Liver (tissue), 9 donors: ENCODE data around the gene ST6GALNAC3. TPM values are rescaled to one million over a fixed set of nuclear protein-coding genes. Genes with fewer than 3 reads are reported as not detected.

Source experiments
- DNase-seq: peaks from one replicate; pipeline ENCODE4 v3.0.0-alpha.2; 2017; ENCODE audit warnings: low spot score
- H3K27ac ChIP-seq, 2 donors: one replicate each; pipeline ENCODE4 v1.7.0; 2013; ENCODE audit warnings: inconsistent platforms in 2 of 2, low read length in 2 of 2, control low read depth in 1 of 2, low read depth in 1 of 2, mild to moderate bottlenecking in 1 of 2
- H3K27me3 ChIP-seq, 4 donors: one replicate each; pipeline versions ENCODE4 v1.6.1 to v1.7.0; 2013; ENCODE audit warnings: low read length in 3 of 4, inconsistent platforms in 1 of 4, mild to moderate bottlenecking in 1 of 4, moderate library complexity in 1 of 4; ENCODE audit not compliant: control insufficient read depth in 4 of 4, insufficient read depth in 4 of 4
- H3K36me3 ChIP-seq, 4 donors: one replicate each; pipeline versions ENCODE4 v1.6.1 to v1.7.0; 2013; ENCODE audit warnings: low read length in 3 of 4, mild to moderate bottlenecking in 3 of 4, low read depth in 1 of 4, moderate library complexity in 1 of 4; ENCODE audit not compliant: control insufficient read depth in 4 of 4, insufficient read depth in 3 of 4
- H3K4me1 ChIP-seq, 4 donors: one replicate each; pipeline versions ENCODE4 v1.6.1 to v1.7.0; 2013; ENCODE audit warnings: low read length in 3 of 4, mild to moderate bottlenecking in 3 of 4, moderate library complexity in 1 of 4; ENCODE audit not compliant: control insufficient read depth in 4 of 4, insufficient read depth in 4 of 4
- H3K4me3 ChIP-seq, 3 donors: one replicate each; pipeline versions ENCODE4 v1.6.1 to v1.7.0; 2013; ENCODE audit warnings: low read length in 3 of 3, control low read depth in 1 of 3, low read depth in 1 of 3, mild to moderate bottlenecking in 1 of 3
- H3K9ac ChIP-seq, 2 donors: one replicate each; pipeline ENCODE4 v1.7.0; 2013; ENCODE audit warnings: low read length in 2 of 2, mild to moderate bottlenecking in 2 of 2, moderate library complexity in 2 of 2, control low read depth in 1 of 2, low read depth in 1 of 2
- H3K9me3 ChIP-seq, 4 donors: one replicate each; pipeline versions ENCODE4 v1.6.1 to v1.7.0; 2013; ENCODE audit warnings: low read length in 3 of 4; ENCODE audit not compliant: control insufficient read depth in 4 of 4
- EGR1 ChIP-seq, 2 donors: IDR thresholded peaks; 2 replicates each; pipeline ENCODE4 v1.6.1; 2016 to 2018; ENCODE audit warnings: antibody characterized with exemption in 2 of 2, low read depth in 2 of 2
- FOXA1 ChIP-seq: IDR thresholded peaks from 2 replicates; pipeline ENCODE4 v1.6.1; 2016; ENCODE audit warnings: antibody characterized with exemption
- FOXA2 ChIP-seq: IDR thresholded peaks from 2 replicates; pipeline ENCODE4 v1.6.1; 2016; ENCODE audit warnings: antibody characterized with exemption
- GABPA ChIP-seq, 2 donors: IDR thresholded peaks in 1 of 2; conservative IDR thresholded peaks in 1 of 2; 2 replicates each; pipeline ENCODE4 v1.6.1; 2016; ENCODE audit warnings: antibody characterized with exemption in 2 of 2, mild to moderate bottlenecking in 1 of 2, moderate library complexity in 1 of 2
- HNF4A ChIP-seq, 2 donors: conservative IDR thresholded peaks; 2 replicates each; pipeline ENCODE4 v1.6.1; 2016; ENCODE audit warnings: antibody characterized with exemption in 2 of 2, mild to moderate bottlenecking in 2 of 2
- HNF4G ChIP-seq: IDR thresholded peaks from 2 replicates; pipeline ENCODE4 v1.6.1; 2016; ENCODE audit warnings: antibody characterized with exemption
- NR2F2 ChIP-seq: IDR thresholded peaks from 2 replicates; pipeline ENCODE4 v1.6.1; 2016; ENCODE audit warnings: antibody characterized with exemption
- RXRA ChIP-seq, 2 donors: IDR thresholded peaks; 2 replicates each; pipeline ENCODE4 v1.6.1; 2017 to 2018; ENCODE audit warnings: antibody characterized with exemption in 2 of 2, mild to moderate bottlenecking in 1 of 2
- SP1 ChIP-seq: IDR thresholded peaks from 2 replicates; pipeline ENCODE4 v1.6.1; 2018; ENCODE audit warnings: antibody characterized with exemption, mild to moderate bottlenecking
- WGBS: extraction: QIAGEN DNeasy Blood & Tissue Kit; methylation state at CpG from one replicate; pipeline ENCODE4 v1.1.7; 2013; 5-methylcytosine and 5-hydroxymethylcytosine counted together
- polyA plus RNA-seq, 2 donors: library from polyadenylated mRNA; stranded (reverse) in 1 of 2; unstranded in 1 of 2; fragments of 200-250 nt in 1 of 2; fragments of >200 nt in 1 of 2; fragmentation: Nextera tagmentation in 1 of 2; extraction: Ambion mirVana in 1 of 2; gene quantifications; one replicate each; pipeline versions ENCODE4 v1.2.1 to v1.2.3, GENCODE V29; 2013 to 2015
- total RNA-seq, 2 donors: library from RNA; depleted of rRNA; stranded (reverse); fragments of >200 nt; gene quantifications; one replicate each; pipeline ENCODE4 v1.2.3, GENCODE V29; 2014
- TF ChIP-seq, protein P1 (sequence below): IDR thresholded peaks from 2 replicates; pipeline ENCODE4 v1.6.1; 2016; ENCODE audit warnings: antibody characterized with exemption
- TF ChIP-seq, protein P2 (sequence below): IDR thresholded peaks from 2 replicates; pipeline ENCODE4 v1.6.1; 2016; ENCODE audit warnings: antibody characterized with exemption
- TF ChIP-seq, protein P3 (sequence below): IDR thresholded peaks from 2 replicates; pipeline ENCODE4 v1.6.1; 2016; ENCODE audit warnings: antibody characterized with exemption, mild to moderate bottlenecking
- donor health status: healthy.
- donor health status: healthy.
- donor health status: healthy.
- donor health status: healthy.
- donor health status: healthy.

Gene ST6GALNAC3
- total and polyA plus RNA-seq, 4 donors: 1.2 to 5.0 (median 3.2) TPM

DNA sequence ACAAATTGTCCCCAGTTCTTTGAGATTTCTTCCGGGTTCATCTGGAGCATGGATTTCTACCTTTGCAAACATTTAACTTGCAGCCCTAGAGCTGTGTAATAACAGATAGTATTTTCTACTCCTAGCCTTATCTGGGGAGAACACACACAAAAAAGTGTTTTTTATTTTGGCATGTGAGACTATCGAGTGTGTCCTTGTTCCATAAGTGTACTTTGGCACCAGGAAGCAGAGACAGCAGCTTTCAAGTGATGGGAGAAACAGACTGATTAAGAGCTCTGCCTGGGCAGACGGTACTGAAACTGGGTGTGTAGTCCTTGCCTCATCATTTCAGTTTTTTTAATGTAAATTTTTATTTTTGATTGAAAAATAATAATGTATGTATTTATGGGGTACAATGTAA is 297.4 kb downstream of the ST6GALNAC3 start:
- 56% methylated on average over 3 of the region's 3 CpGs for whole genome bisulfite sequencing
- no peaks in the 10 kb centered on the region for H3K27me3 ChIP-seq
- H3K4me1 ChIP-seq: no peaks in the 10 kb centered on the region
- no peak overlapping the region for H3K4me3 ChIP-seq
- H3K9ac ChIP-seq: no peak overlapping the region
- TF ChIP-seq, protein P1, sequence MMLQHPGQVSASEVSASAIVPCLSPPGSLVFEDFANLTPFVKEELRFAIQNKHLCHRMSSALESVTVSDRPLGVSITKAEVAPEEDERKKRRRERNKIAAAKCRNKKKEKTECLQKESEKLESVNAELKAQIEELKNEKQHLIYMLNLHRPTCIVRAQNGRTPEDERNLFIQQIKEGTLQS: no peak
- TF ChIP-seq GABPA (IDR thresholded peaks at IDR 0.05 in 1 of 2, conservative IDR thresholded peaks at IDR 0.05 in 1 of 2): no peak
- TF ChIP-seq FOXA1: no peak
- no peak for TF ChIP-seq NR2F2
- TF ChIP-seq, protein P2, sequence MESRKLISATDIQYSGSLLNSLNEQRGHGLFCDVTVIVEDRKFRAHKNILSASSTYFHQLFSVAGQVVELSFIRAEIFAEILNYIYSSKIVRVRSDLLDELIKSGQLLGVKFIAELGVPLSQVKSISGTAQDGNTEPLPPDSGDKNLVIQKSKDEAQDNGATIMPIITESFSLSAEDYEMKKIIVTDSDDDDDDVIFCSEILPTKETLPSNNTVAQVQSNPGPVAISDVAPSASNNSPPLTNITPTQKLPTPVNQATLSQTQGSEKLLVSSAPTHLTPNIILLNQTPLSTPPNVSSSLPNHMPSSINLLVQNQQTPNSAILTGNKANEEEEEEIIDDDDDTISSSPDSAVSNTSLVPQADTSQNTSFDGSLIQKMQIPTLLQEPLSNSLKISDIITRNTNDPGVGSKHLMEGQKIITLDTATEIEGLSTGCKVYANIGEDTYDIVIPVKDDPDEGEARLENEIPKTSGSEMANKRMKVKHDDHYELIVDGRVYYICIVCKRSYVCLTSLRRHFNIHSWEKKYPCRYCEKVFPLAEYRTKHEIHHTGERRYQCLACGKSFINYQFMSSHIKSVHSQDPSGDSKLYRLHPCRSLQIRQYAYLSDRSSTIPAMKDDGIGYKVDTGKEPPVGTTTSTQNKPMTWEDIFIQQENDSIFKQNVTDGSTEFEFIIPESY: no peak
- TF ChIP-seq, protein P3, sequence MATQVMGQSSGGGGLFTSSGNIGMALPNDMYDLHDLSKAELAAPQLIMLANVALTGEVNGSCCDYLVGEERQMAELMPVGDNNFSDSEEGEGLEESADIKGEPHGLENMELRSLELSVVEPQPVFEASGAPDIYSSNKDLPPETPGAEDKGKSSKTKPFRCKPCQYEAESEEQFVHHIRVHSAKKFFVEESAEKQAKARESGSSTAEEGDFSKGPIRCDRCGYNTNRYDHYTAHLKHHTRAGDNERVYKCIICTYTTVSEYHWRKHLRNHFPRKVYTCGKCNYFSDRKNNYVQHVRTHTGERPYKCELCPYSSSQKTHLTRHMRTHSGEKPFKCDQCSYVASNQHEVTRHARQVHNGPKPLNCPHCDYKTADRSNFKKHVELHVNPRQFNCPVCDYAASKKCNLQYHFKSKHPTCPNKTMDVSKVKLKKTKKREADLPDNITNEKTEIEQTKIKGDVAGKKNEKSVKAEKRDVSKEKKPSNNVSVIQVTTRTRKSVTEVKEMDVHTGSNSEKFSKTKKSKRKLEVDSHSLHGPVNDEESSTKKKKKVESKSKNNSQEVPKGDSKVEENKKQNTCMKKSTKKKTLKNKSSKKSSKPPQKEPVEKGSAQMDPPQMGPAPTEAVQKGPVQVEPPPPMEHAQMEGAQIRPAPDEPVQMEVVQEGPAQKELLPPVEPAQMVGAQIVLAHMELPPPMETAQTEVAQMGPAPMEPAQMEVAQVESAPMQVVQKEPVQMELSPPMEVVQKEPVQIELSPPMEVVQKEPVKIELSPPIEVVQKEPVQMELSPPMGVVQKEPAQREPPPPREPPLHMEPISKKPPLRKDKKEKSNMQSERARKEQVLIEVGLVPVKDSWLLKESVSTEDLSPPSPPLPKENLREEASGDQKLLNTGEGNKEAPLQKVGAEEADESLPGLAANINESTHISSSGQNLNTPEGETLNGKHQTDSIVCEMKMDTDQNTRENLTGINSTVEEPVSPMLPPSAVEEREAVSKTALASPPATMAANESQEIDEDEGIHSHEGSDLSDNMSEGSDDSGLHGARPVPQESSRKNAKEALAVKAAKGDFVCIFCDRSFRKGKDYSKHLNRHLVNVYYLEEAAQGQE: no peak
- no peak for TF ChIP-seq HNF4A (conservative IDR thresholded peaks at IDR 0.05)
- TF ChIP-seq SP1: no peak
- DNase-seq: no peak
- H3K27ac ChIP-seq: no peak overlapping the region
- no peaks in the 10 kb centered on the region for H3K36me3 ChIP-seq
- no peaks in the 10 kb centered on the region for H3K9me3 ChIP-seq

DNA sequence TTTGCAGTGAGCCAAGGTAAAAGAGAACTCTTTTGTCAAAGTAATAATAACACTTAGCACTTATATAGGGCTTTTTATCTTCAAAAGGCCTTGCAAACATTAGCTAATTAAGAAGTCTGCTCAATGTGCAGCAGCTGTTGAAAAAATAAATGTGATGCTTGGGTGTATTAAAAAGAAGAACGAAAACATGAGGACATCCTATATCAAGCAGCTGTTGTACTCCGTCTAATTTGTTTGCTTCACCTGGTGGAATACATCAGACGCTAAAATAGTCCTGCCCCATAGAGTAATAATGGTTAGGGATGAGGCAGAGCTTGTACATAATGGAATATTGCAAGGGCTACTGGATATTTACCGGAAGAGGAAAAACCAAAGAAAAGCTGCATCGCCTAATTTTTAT is 299.5 kb downstream of the ST6GALNAC3 start:
- Histone ChIP-seq H3K4me1 (no peaks in the 10 kb centered on the region), H3K36me3 (no peaks in the 10 kb centered on the region), H3K9ac (no peak overlapping the region), H3K27ac (no peak overlapping the region), H3K9me3 (no peaks in the 10 kb centered on the region), H3K27me3 (no peaks in the 10 kb centered on the region), H3K4me3 (no peak overlapping the region)
- TF ChIP-seq, protein P1: no peak
- TF ChIP-seq, protein P2: no peak
- TF ChIP-seq RXRA (IDR thresholded peaks at IDR 0.05) (no peak), FOXA2 (no peak), HNF4G (no peak), EGR1 (IDR thresholded peaks at IDR 0.05; ENCODE audit: low read depth in 2 of 2) (no peak)
- TF ChIP-seq, protein P3: no peak
- 87% methylated on average over 5 of the region's 5 CpGs for WGBS
- no peak for DNase-seq
